IMR-90 (cell line): Measurements from ENCODE around the gene MPP2.

Experiments
- POLR2A ChIP-seq: IDR thresholded peaks from 2 replicates; pipeline ENCODE4 v1.6.1; 2012; ENCODE audit warnings: mild to moderate bottlenecking, low read depth, low read length
- RFX5 ChIP-seq: IDR thresholded peaks from 2 replicates; pipeline ENCODE4 v1.8.0; 2012; ENCODE audit warnings: low read depth, mild to moderate bottlenecking, low read length, moderate library complexity

GRCh38 chr17:43920500-43921095 lies 13.3 kb upstream of the MPP2 start:
- TF ChIP-seq POLR2A (no peak), RFX5 (no peak)
